Thyroid gland (tissue), 4 donors: ENCODE data around the gene DICER1. TPM values are rescaled to one million over a fixed set of nuclear protein-coding genes. Genes with fewer than 3 reads are reported as not detected.

Experiments used
- DNase-seq, 2 donors: peaks; one replicate each; pipeline ENCODE4 v3.0.0-alpha.2; 2019
- H3K27ac ChIP-seq, 3 donors: fragments of 200-600 bp; sonication (generic); 1 replicate in 2 of 3; 2 replicates in 1 of 3; pipeline ENCODE4 v1.5.1; 2016 to 2019; ENCODE audit warnings: mild to moderate bottlenecking in 1 of 3, moderate library complexity in 1 of 3
- H3K27me3 ChIP-seq: fragments of 200-600 bp; sonication (generic); one replicate; pipeline ENCODE4 v1.5.1; 2019
- H3K36me3 ChIP-seq, 2 donors: fragments of 200-600 bp; sonication (generic); one replicate each; pipeline ENCODE4 v1.5.1; 2016 to 2019
- H3K4me1 ChIP-seq, 2 donors: fragments of 200-600 bp; sonication (generic); one replicate each; pipeline ENCODE4 v1.5.1; 2017 to 2019
- H3K4me3 ChIP-seq, 3 donors: fragments of 200-600 bp; sonication (generic); replicated peaks in 1 of 3; 1 replicate in 2 of 3; 2 replicates in 1 of 3; pipeline ENCODE4 v1.5.1; 2016; ENCODE audit warnings: mild to moderate bottlenecking in 1 of 3
- H3K9me3 ChIP-seq: fragments of 200-600 bp; sonication (generic); one replicate; pipeline ENCODE4 v1.5.1; 2017
- CTCF ChIP-seq, 6 experiments: fragments of 200-600 bp in 3 of 6; fragments of 450-650 bp in 3 of 6; sonication (generic) in 3 of 6; IDR thresholded peaks; one replicate each; pipeline ENCODE4 v1.5.1; 2016 to 2019; ENCODE audit warnings: antibody characterized with exemption in 6 of 6, mild to moderate bottlenecking in 2 of 6, inconsistent platforms in 1 of 6, moderate library complexity in 1 of 6
- POLR2A ChIP-seq, 2 donors: fragments of 450-650 bp; IDR thresholded peaks; one replicate each; pipeline ENCODE4 v1.6.1; 2017; ENCODE audit warnings: antibody characterized with exemption in 2 of 2, mild to moderate bottlenecking in 2 of 2, moderate library complexity in 1 of 2
- WGBS, 2 donors: methylation state at CpG; one replicate each; pipeline ENCODE4 v1.1.5; 2017; 5-methylcytosine and 5-hydroxymethylcytosine counted together
- intact Hi-C: fragments of 100-400 bp; cut with DNase I; formaldehyde crosslinking; loops from one replicate; pipeline ENCODE4 v1.15.1; 2023
- total RNA-seq, 4 donors: library from RNA; depleted of rRNA; stranded (reverse); fragments of >200 nt; gene quantifications; one replicate each; pipeline ENCODE4 v1.2.3, GENCODE V29; 2016

DICER1 gene
- total RNA-seq, 4 donors from 2014 or later = 66.5 to 96.8 (median 78.8) TPM

- intact Hi-C loops = no loop called here
- peaks cover 16 to 28% of the 10 kb centered on the region in 2 donors for H3K36me3 ChIP-seq
- WGBS, 2 donors = 86 to 89% methylated on average over 6 of the region's 6 CpGs
Measured at GRCh38 chr14:95087619-95088018, 69.7 kb downstream of the DICER1 start.

GRCh38 chr14:95085321-95085720 is 72.0 kb downstream of the DICER1 start:
- intact Hi-C loops = no loop called here
- no peaks in the 10 kb centered on the region for H3K27me3 ChIP-seq
- H3K4me1 ChIP-seq = no peaks in the 10 kb centered on the region
- TF ChIP-seq CTCF (IDR thresholded peaks at IDR 0.05) (no peak), POLR2A (IDR thresholded peaks at IDR 0.05) (no peak)
- H3K4me3 ChIP-seq = no peak overlapping the region
- 88 to 92% methylated on average over 5 of the region's 5 CpGs for WGBS, 2 donors
- no peaks in the 10 kb centered on the region for H3K9me3 ChIP-seq
- DNase-seq = no peak
- H3K36me3 ChIP-seq = peaks cover 11 to 19% of the 10 kb centered on the region in 2 donors
- no peak overlapping the region for H3K27ac ChIP-seq

More at GRCh38 chr14:95087619-95088018, 69.7 kb downstream of the DICER1 start:
- Histone ChIP-seq H3K27ac (no peak overlapping the region), H3K9me3 (no peaks in the 10 kb centered on the region), H3K27me3 (no peaks in the 10 kb centered on the region), H3K4me1 (no peaks in the 10 kb centered on the region), H3K4me3 (no peak overlapping the region)
- no peak for TF ChIP-seq POLR2A (IDR thresholded peaks at IDR 0.05)
- TF ChIP-seq CTCF (IDR thresholded peaks at IDR 0.05) = no peak
- DNase-seq = no peak

- intact Hi-C loops = no loop called here
- Histone ChIP-seq H3K4me1 (peaks cover 0 to 3% of the 10 kb centered on the region in 2 donors), H3K9me3 (no peaks in the 10 kb centered on the region), H3K4me3 (no peak overlapping the region), H3K27me3 (peaks cover 9% of the 10 kb centered on the region), H3K36me3 (no peaks in the 10 kb centered on the region), H3K27ac (no peak overlapping the region)
- TF ChIP-seq CTCF (IDR thresholded peaks at IDR 0.05) = no peak
- TF ChIP-seq POLR2A (IDR thresholded peaks at IDR 0.05) = no peak
- 88 to 91% methylated on average over 3 of the region's 3 CpGs for WGBS, 2 donors
- no peak for DNase-seq
Measured at GRCh38 chr14:95078867-95079266, 78.5 kb downstream of the DICER1 start.

GRCh38 chr14:95077345-95077744 is 80.0 kb downstream of the DICER1 start:
- intact Hi-C loops = no loop called here
- Histone ChIP-seq H3K27me3 (peaks cover 9% of the 10 kb centered on the region), H3K27ac (no peak overlapping the region), H3K9me3 (no peaks in the 10 kb centered on the region), H3K4me3 (no peak overlapping the region), H3K4me1 (peaks cover 0 to 3% of the 10 kb centered on the region in 2 donors), H3K36me3 (no peaks in the 10 kb centered on the region)
- no peak for DNase-seq
- WGBS, 2 donors = 55 to 59% methylated on average over 7 of the region's 7 CpGs
- TF ChIP-seq POLR2A (IDR thresholded peaks at IDR 0.05) (no peak), CTCF (IDR thresholded peaks at IDR 0.05) (no peak)

- WGBS, 2 donors = 96 to 99% methylated on average over 2 of the region's 2 CpGs
- H3K36me3 ChIP-seq = no peaks in the 10 kb centered on the region
- intact Hi-C loops = no loop called here
Measured at GRCh38 chr14:95075789-95076188, 81.5 kb downstream of the DICER1 start.

More at GRCh38 chr14:95075789-95076188, 81.5 kb downstream of the DICER1 start:
- no peak for DNase-seq
- Histone ChIP-seq H3K4me1 (peaks cover 0 to 3% of the 10 kb centered on the region in 2 donors), H3K4me3 (no peak overlapping the region), H3K9me3 (no peaks in the 10 kb centered on the region), H3K27ac (no peak overlapping the region), H3K27me3 (peaks cover 9% of the 10 kb centered on the region)
- TF ChIP-seq POLR2A (IDR thresholded peaks at IDR 0.05) = no peak
- no peak for TF ChIP-seq CTCF (IDR thresholded peaks at IDR 0.05)
